GM12891 (cell line): ENCODE measurements around the gene CA10.

Source experiments
- DNase-seq: peaks from one replicate; pipeline ENCODE4 v3.0.0; 2011; ENCODE audit warnings: low spot score; ENCODE audit not compliant: insufficient read length
- FAIRE-seq: peaks from 2 replicates; lab custom pipeline; 2011; peaks lifted over from hg19 to GRCh38; lab: Jason Lieb, UNC
- PAX5 ChIP-seq: IDR thresholded peaks from 2 replicates; pipeline ENCODE4 v1.6.1; 2011; ENCODE audit warnings: low read length, moderate library complexity, mild to moderate bottlenecking; ENCODE audit not compliant: insufficient read depth, severe bottlenecking
- POLR2A ChIP-seq: IDR thresholded peaks from 2 replicates; pipeline ENCODE4 v1.6.1; 2011; ENCODE audit warnings: low read depth, low read length, control low read depth
- POLR2AphosphoS5 ChIP-seq: IDR thresholded peaks from 2 replicates; pipeline ENCODE4 v1.6.1; 2011; ENCODE audit warnings: low read depth, low read length, control low read depth
- POU2F2 ChIP-seq: IDR thresholded peaks from 2 replicates; pipeline ENCODE4 v1.6.1; 2011; ENCODE audit warnings: low read depth, mild to moderate bottlenecking, control low read depth, low read length, moderate library complexity
- SPI1 ChIP-seq: IDR thresholded peaks from 2 replicates; pipeline ENCODE4 v1.6.1; 2011; ENCODE audit warnings: low read depth, low read length, control low read depth
- TAF1 ChIP-seq: IDR thresholded peaks from 2 replicates; pipeline ENCODE4 v1.6.1; 2011; ENCODE audit warnings: low read depth, low read length, control low read depth

Gene CA10

GRCh38 chr17:52159246-52160135 lies 977 bp upstream of the CA10 start:
- TF ChIP-seq POLR2AphosphoS5 (no peak), SPI1 (no peak), POU2F2 (no peak), TAF1 (no peak), PAX5 (no peak), POLR2A (no peak)
- FAIRE-seq (no peak), DNase-seq (no peak)

GRCh38 chr17:52157603-52158449 lies 688 bp downstream of the CA10 start:
- FAIRE-seq (no peak), DNase-seq (no peak)
- TF ChIP-seq SPI1 (no peak), TAF1 (no peak)

GRCh38 chr17:52156576-52157570 lies 1.6 kb downstream of the CA10 start:
- FAIRE-seq: no peak
- no peak for TF ChIP-seq SPI1
- TF ChIP-seq PAX5: no peak
- no peak for TF ChIP-seq POLR2A
- TF ChIP-seq POLR2AphosphoS5: no peak
- TF ChIP-seq POU2F2: no peak
- no peak for TF ChIP-seq TAF1
- no peak for DNase-seq

GRCh38 chr17:52155301-52155700 lies 3.2 kb downstream of the CA10 start:
- no peak for TF ChIP-seq POLR2A
- TF ChIP-seq TAF1: no peak
- no peak for TF ChIP-seq PAX5
- no peak for TF ChIP-seq POU2F2
- no peak for TF ChIP-seq SPI1
- TF ChIP-seq POLR2AphosphoS5: no peak
- FAIRE-seq (no peak), DNase-seq (no peak)

- no peak for TF ChIP-seq PAX5
- no peak for TF ChIP-seq POU2F2
- no peak for TF ChIP-seq POLR2AphosphoS5
- TF ChIP-seq TAF1: no peak
- TF ChIP-seq POLR2A: no peak
- no peak for TF ChIP-seq SPI1
- DNase-seq: no peak
- no peak for FAIRE-seq
Measured at GRCh38 chr17:52154466-52154865, 4.0 kb downstream of the CA10 start.

GRCh38 chr17:52150935-52151334 lies 7.6 kb downstream of the CA10 start:
- no peak for TF ChIP-seq PAX5
- no peak for TF ChIP-seq POU2F2
- TF ChIP-seq TAF1: no peak
- TF ChIP-seq SPI1: no peak
- TF ChIP-seq POLR2AphosphoS5: no peak
- no peak for TF ChIP-seq POLR2A
- no peak for FAIRE-seq
- no peak for DNase-seq

- no peak for TF ChIP-seq PAX5
- TF ChIP-seq SPI1: no peak
- no peak for TF ChIP-seq TAF1
- TF ChIP-seq POLR2A: no peak
- TF ChIP-seq POU2F2: no peak
- TF ChIP-seq POLR2AphosphoS5: no peak
- FAIRE-seq (no peak), DNase-seq (no peak)
Measured at GRCh38 chr17:52149626-52150025, 8.9 kb downstream of the CA10 start.

- DNase-seq (no peak), FAIRE-seq (no peak)
- TF ChIP-seq TAF1 (no peak), SPI1 (no peak), POLR2AphosphoS5 (no peak), PAX5 (no peak)
Measured at GRCh38 chr17:52148969-52149351, 9.6 kb downstream of the CA10 start.

- TF ChIP-seq SPI1: no peak
- no peak for TF ChIP-seq POLR2A
- TF ChIP-seq POLR2AphosphoS5: no peak
- TF ChIP-seq PAX5: no peak
- no peak for TF ChIP-seq TAF1
- TF ChIP-seq POU2F2: no peak
- FAIRE-seq (no peak), DNase-seq (no peak)
Measured at GRCh38 chr17:52148288-52148968, 10.1 kb downstream of the CA10 start.
